K562 (cell line): ENCODE results near the gene DPM1. TPM values are rescaled to one million over a fixed set of nuclear protein-coding genes. Genes with fewer than 3 reads are reported as not detected.
A peak's percentile ranks its signal among the peaks of the same experiment; 100 is the strongest.

Experiments
- ATAC-seq: fragments of 200-7000 bp; cut with Tn5 transposase; 3 replicates; pipeline ENCODE4 v1.9.1; 2020; ENCODE audit warnings: moderate library complexity
- BruUV-seq: library from RNA; stranded (reverse); fragments of 400-500 nt; replicated peaks from 2 replicates; lab custom pipeline; 2021; lab: Mats Ljungman, UMichigan
- CTCF ChIA-PET: fragments of 300-600 bp; formaldehyde crosslinking; extraction: SDS; loops from one replicate; lab custom pipeline; 2021; ENCODE audit warnings: low intra/inter-chr PET ratio; lab: Yijun Ruan, JAX
- POLR2A ChIA-PET: fragments of 300-600, 350-650 bp; sonication (Branson Sonifier 250); formaldehyde crosslinking; extraction: SDS; loops from one replicate; lab custom pipeline; 2021; ENCODE audit warnings: antibody characterized with exemption, inconsistent platforms; lab: Yijun Ruan, JAX
- DNase-seq, 4 experiments: peaks; one replicate each; pipeline versions ENCODE4 v3.0.0 to v3.0.0-alpha.2; 2011 to 2018; ENCODE audit warnings: low spot score in 3 of 4, mixed read lengths in 3 of 4; ENCODE audit errors: extremely low read depth in 1 of 4
- FAIRE-seq: peaks from 2 replicates; lab custom pipeline; 2011; peaks lifted over from hg19 to GRCh38; lab: Jason Lieb, UNC
- H2AFZ ChIP-seq: 2 replicates; pipeline ENCODE4 v1.6.0; 2011; ENCODE audit warnings: low read depth, low read length, control low read depth, inconsistent platforms
- H3K27ac ChIP-seq: fragments of 200-600 bp; 3 replicates; pipeline ENCODE4 v1.8.0; 2011; ENCODE audit warnings: low read depth, mild to moderate bottlenecking, control low read depth, inconsistent platforms, low read length, moderate library complexity, mixed read lengths; ENCODE audit errors: extremely low read depth
- H3K27me3 ChIP-seq, 2 experiments: fragments of 300-600 bp in 1 of 2; 2 replicates in 1 of 2; 3 replicates in 1 of 2; pipeline versions ENCODE4 v1.6.0 to v1.8.0; 2011; ENCODE audit warnings: inconsistent platforms in 2 of 2, low read length in 2 of 2, mild to moderate bottlenecking in 1 of 2, mixed read lengths in 1 of 2, moderate library complexity in 1 of 2; ENCODE audit not compliant: control insufficient read depth in 2 of 2, insufficient read depth in 2 of 2
- H3K36me3 ChIP-seq: fragments of 300-600 bp; 3 replicates; pipeline ENCODE4 v1.8.0; 2011; ENCODE audit warnings: mild to moderate bottlenecking, low read length, inconsistent platforms; ENCODE audit not compliant: control insufficient read depth, insufficient read depth
- H3K4me1 ChIP-seq, 2 experiments: fragments of 200-600 bp in 1 of 2; replicated peaks in 1 of 2; 2 replicates in 1 of 2; 3 replicates in 1 of 2; pipeline versions ENCODE4 v1.5.1 to v1.8.0; 2011; ENCODE audit warnings: inconsistent platforms in 2 of 2, low read length in 2 of 2, mild to moderate bottlenecking in 1 of 2, mixed read lengths in 1 of 2, moderate library complexity in 1 of 2; ENCODE audit not compliant: control insufficient read depth in 2 of 2, insufficient read depth in 2 of 2
- H3K4me2 ChIP-seq: 2 replicates; pipeline ENCODE4 v1.6.1; 2011; ENCODE audit warnings: low read length, control low read depth, inconsistent platforms, mixed read lengths; ENCODE audit not compliant: insufficient read depth
- H3K4me3 ChIP-seq: fragments of 200-600 bp; sonication (generic), shearing (Covaris generic); 2 replicates; pipeline ENCODE4 v1.5.1; 2016; ENCODE audit warnings: control low read depth, inconsistent platforms
- H3K79me2 ChIP-seq: fragments of 200-600 bp; 3 replicates; pipeline ENCODE4 v1.8.0; 2011; ENCODE audit warnings: low read length, inconsistent platforms; ENCODE audit not compliant: control insufficient read depth, insufficient read depth
- H3K9ac ChIP-seq, 2 experiments: 2 replicates each; pipeline versions ENCODE4 v1.6.0 to v1.6.1; 2011; ENCODE audit warnings: low read depth in 2 of 2, low read length in 2 of 2, control low read depth in 1 of 2, inconsistent platforms in 1 of 2, mild to moderate bottlenecking in 1 of 2, mixed read lengths in 1 of 2; ENCODE audit not compliant: insufficient read depth in 1 of 2
- H3K9me1 ChIP-seq: one replicate; pipeline ENCODE4 v1.6.0; 2011; ENCODE audit warnings: inconsistent platforms, mild to moderate bottlenecking, low read length, moderate library complexity; ENCODE audit not compliant: control insufficient read depth, insufficient read depth
- H3K9me3 ChIP-seq: replicated peaks from 2 replicates; pipeline ENCODE4 v1.5.1; 2011; ENCODE audit warnings: low read depth, low read length, inconsistent platforms; ENCODE audit not compliant: control insufficient read depth, insufficient read depth
- H4K20me1 ChIP-seq: replicated peaks from 2 replicates; pipeline ENCODE4 v1.6.1; 2011; ENCODE audit warnings: low read length, inconsistent platforms, mixed read lengths; ENCODE audit not compliant: control insufficient read depth, insufficient read depth
- CEBPG ChIP-seq, 3 experiments: fragments of 200-800 bp in 1 of 3; sonication (Bioruptor generic) in 1 of 3; sonication (generic) in 1 of 3; formaldehyde crosslinking in 1 of 3; IDR thresholded peaks in 2 of 3; conservative IDR thresholded peaks in 1 of 3; 2 replicates each; pipeline versions ENCODE4 v1.6.1 to v1.8.0; 2016 to 2022; ENCODE audit warnings: missing compliant biosample characterization in 2 of 3, missing genetic modification characterization in 2 of 3, mild to moderate bottlenecking in 1 of 3, missing genetic modification reagents in 1 of 3
- YY1 ChIP-seq, 3 experiments: IDR thresholded peaks; 2 replicates each; pipeline ENCODE4 v1.6.1; 2011; ENCODE audit warnings: low read length in 2 of 3, mild to moderate bottlenecking in 2 of 3, moderate library complexity in 2 of 3, borderline replicate concordance in 1 of 3, control low read depth in 1 of 3, low read depth in 1 of 3; ENCODE audit not compliant: insufficient read depth in 3 of 3, insufficient replicate concordance in 2 of 3, control insufficient read depth in 1 of 3, insufficient read length in 1 of 3; ENCODE audit errors: extremely low read depth in 1 of 3
- WGBS: fragments of 100-300 bp; shearing (Covaris generic); methylation state at CpG from one replicate; pipeline ENCODE4 v1.1.6; 2016; ENCODE audit warnings: low coverage, mixed read lengths; ENCODE audit not compliant: insufficient coverage; ENCODE audit errors: missing lambda C conversion rate; 5-methylcytosine and 5-hydroxymethylcytosine counted together
- in situ Hi-C: fragments of 300-500 bp; cut with MboI; formaldehyde crosslinking; loops from 4 replicates; pipeline ENCODE4 v1.15.0; 2018; ENCODE audit warnings: inconsistent platforms, mixed read lengths
- intact Hi-C: fragments of 100-400 bp; cut with micrococcal nuclease; formaldehyde crosslinking; loops from 2 replicates; pipeline ENCODE4 v1.14.2; 2022
- polyA plus RNA-seq, 8 experiments: library from polyadenylated mRNA; depleted of rRNA in 4 of 8; stranded (reverse) in 5 of 8; unstranded in 3 of 8; fragments of >200 nt; fragmentation: Nextera tagmentation in 2 of 8; fragmentation: Illumina TruSeq in 1 of 8; extraction: Ambion mirVana in 2 of 8; extraction: Trizol in 1 of 8; gene quantifications; 2 replicates each; pipeline versions ENCODE4 v1.2.1 to v1.2.3, GENCODE V29; 2011 to 2014; ENCODE audit warnings: inconsistent platforms in 1 of 8, missing spikeins in 1 of 8
- total RNA-seq, 7 experiments: library from RNA; depleted of rRNA in 6 of 7; stranded (reverse); fragments of >200 nt in 6 of 7; fragmentation: Illumina TruSeq in 2 of 7; extraction: Trizol in 2 of 7; gene quantifications; 2 replicates each; pipeline versions ENCODE4 v1.2.1 to v1.2.3, GENCODE V29; 2011 to 2021; ENCODE audit warnings: low replicate concordance in 1 of 7
- TF ChIP-seq, protein P1 (sequence below): fragments of 150-350 bp; IDR thresholded peaks from 2 replicates; pipeline ENCODE4 v1.6.1; 2014; ENCODE audit warnings: low read depth, mild to moderate bottlenecking, low read length, borderline replicate concordance

DPM1 gene
- total and polyA plus RNA-seq, 9 of the 15 experiments (the other 6 are each of a cell fraction or from before 2014, with no cell fraction given), result 75.2 to 190 (median 153) TPM

DNA sequence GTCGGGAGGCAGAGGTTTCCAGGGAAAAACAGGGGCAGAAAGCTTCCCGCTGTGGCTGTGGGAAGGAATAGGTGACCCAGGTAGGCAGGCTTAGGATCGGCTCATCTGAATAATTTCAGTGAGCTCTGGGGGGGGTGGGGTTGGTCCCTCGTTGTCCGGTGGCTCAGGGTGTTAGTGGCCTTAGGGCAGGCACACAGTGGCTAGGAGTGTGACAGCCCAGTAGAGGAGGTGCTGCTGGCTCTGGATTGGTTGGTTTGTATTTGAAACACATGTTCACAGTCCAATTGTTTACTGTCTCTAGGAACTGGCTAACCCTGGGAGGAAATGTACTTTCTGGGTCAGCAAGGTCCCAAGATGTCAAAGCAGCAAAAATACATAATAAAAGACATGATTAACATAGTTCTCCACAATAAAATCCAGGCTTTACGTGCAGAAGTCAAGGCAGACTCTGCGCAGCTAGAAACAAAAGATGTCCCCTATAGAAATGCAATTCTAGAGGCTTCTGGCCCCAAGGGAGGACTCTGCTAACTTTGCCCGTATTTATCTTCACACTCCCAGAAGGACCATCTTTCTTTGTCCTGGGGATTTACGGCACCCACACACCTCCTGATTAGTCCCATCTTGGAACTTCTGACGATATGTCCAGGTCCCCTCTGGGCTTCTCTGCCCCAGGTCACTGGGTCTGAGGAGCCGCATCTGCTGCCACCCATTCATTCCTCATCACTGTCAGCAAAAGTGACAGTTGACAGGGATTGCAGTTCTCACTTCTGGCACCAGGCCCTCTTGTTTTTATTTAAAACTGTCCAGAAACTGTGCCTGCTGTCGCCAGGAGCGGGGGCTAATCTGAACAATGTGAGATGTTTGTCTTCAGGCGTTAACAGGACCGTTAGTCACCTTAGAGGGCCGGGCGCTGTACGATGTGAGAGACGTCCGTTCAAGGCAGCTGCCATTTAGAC, 19.0 kb upstream of the DPM1 start (continued):
- TF ChIP-seq, protein P1, sequence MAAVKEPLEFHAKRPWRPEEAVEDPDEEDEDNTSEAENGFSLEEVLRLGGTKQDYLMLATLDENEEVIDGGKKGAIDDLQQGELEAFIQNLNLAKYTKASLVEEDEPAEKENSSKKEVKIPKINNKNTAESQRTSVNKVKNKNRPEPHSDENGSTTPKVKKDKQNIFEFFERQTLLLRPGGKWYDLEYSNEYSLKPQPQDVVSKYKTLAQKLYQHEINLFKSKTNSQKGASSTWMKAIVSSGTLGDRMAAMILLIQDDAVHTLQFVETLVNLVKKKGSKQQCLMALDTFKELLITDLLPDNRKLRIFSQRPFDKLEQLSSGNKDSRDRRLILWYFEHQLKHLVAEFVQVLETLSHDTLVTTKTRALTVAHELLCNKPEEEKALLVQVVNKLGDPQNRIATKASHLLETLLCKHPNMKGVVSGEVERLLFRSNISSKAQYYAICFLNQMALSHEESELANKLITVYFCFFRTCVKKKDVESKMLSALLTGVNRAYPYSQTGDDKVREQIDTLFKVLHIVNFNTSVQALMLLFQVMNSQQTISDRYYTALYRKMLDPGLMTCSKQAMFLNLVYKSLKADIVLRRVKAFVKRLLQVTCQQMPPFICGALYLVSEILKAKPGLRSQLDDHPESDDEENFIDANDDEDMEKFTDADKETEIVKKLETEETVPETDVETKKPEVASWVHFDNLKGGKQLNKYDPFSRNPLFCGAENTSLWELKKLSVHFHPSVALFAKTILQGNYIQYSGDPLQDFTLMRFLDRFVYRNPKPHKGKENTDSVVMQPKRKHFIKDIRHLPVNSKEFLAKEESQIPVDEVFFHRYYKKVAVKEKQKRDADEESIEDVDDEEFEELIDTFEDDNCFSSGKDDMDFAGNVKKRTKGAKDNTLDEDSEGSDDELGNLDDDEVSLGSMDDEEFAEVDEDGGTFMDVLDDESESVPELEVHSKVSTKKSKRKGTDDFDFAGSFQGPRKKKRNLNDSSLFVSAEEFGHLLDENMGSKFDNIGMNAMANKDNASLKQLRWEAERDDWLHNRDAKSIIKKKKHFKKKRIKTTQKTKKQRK, result no peak

DNA sequence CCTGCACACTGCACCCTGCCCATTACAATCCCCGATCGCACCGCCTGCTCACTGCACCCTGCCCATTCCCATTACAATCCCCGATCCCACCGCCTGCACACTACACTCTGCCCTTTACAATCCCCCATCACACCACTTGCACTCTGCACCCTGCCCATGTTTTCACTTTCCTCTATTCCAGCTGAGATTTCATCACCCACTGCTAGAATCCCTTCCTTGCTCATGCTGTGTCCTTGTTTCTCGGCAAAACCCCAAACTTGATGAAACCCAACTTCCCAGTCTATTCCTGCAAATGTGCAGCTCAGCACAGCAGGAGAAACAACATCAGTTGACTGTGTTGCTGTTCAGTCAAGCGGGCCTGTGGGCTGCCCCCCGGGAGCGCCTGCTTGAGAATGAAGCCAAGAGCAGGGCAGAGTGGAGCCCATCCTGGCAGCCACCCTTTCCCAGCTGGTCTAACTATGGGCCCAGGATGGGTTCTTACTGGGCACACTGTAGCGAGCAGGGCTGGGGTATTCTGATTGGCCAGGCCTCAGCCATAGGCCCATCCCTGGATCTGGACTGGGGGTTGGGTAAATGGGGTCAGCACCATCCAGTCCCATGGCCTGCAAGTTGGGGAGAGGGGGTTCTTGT, 17.5 kb upstream of the DPM1 start:
- Histone ChIP-seq H3K27me3 (peaks cover 36 to 58% of the 10 kb centered on the region in 2 experiments), H3K4me3 (no peak overlapping the region), H4K20me1 (no peaks in the 10 kb centered on the region; the same call in 1 of the 2 replicates), H3K9me3 (no peaks in the 10 kb centered on the region), H3K4me1 (peaks cover 0 to 3% of the 10 kb centered on the region in 2 experiments; a peak in 3 of 5 replicates), H3K9me1 (no peaks in the 10 kb centered on the region), H3K79me2 (no peaks in the 10 kb centered on the region), H3K9ac (no peak overlapping the region), H3K4me2 (no peak overlapping the region), H3K27ac (no peak overlapping the region), H3K36me3 (no peaks in the 10 kb centered on the region), H2AFZ (no peak overlapping the region)
- CTCF ChIA-PET, result no interaction called here
- ATAC-seq, result no peak
- no TSS peak for BruUV-seq
- TF ChIP-seq CEBPG (CRISPR knock-in tag; IDR thresholded peaks at IDR 0.05) (0 out of 2 replicates have a peak, but pooled peaks have one; percentile 12), CEBPG (tag; conservative IDR thresholded peaks at IDR 0.05 in 1 of 2, IDR thresholded peaks at IDR 0.05 in 1 of 2) (peak in 1 of 2 experiments; percentile 26; a peak in 1 of 4 replicates), YY1 (IDR thresholded peaks at IDR 0.05; ENCODE audit: borderline replicate concordance in 1 of 3, control insufficient read depth in 1 of 3, extremely low read depth in 1 of 3, insufficient read depth in 3 of 3, insufficient read length in 1 of 3, insufficient replicate concordance in 2 of 3, low read depth in 1 of 3, low read length in 2 of 3) (no peak)
- no peak for DNase-seq
- WGBS, result 2% methylated on average over 10 of the region's 10 CpGs
- FAIRE-seq, result no peak
- in situ Hi-C loops, result loop anchor here (25.0 kb wide), 1 partner anchor 1111 kb away; no protein-coding TSS in a partner anchor
- intact Hi-C loops, result no loop called here
- POLR2A ChIA-PET, result interaction anchor here (1.3 kb wide), 1 partner anchor 18 kb away, joined by 3 read pairs; the partner anchor contains the start of gene DPM1
